Activated naive CD8-positive, alpha-beta T cell (primary cell): ENCODE data around the gene COA4.

Source experiments
- H3K27ac Mint-ChIP-seq: one replicate; pipeline ENCODE4 v1.8.0; 2021; ENCODE audit warnings: mixed read lengths
- H3K27me3 Mint-ChIP-seq: one replicate; pipeline ENCODE4 v1.8.0; 2021; ENCODE audit warnings: mixed read lengths
- H3K36me3 Mint-ChIP-seq: one replicate; pipeline ENCODE4 v1.8.0; 2021; ENCODE audit warnings: mixed read lengths
- H3K4me1 Mint-ChIP-seq: one replicate; pipeline ENCODE4 v1.8.0; 2021; ENCODE audit warnings: low read depth, mixed read lengths
- H3K4me3 Mint-ChIP-seq: one replicate; pipeline ENCODE4 v1.8.0; 2021; ENCODE audit warnings: mild to moderate bottlenecking, mixed read lengths
- H3K9me3 Mint-ChIP-seq: one replicate; pipeline ENCODE4 v1.8.0; 2021; ENCODE audit warnings: low read depth, mixed read lengths

COA4 gene

DNA sequence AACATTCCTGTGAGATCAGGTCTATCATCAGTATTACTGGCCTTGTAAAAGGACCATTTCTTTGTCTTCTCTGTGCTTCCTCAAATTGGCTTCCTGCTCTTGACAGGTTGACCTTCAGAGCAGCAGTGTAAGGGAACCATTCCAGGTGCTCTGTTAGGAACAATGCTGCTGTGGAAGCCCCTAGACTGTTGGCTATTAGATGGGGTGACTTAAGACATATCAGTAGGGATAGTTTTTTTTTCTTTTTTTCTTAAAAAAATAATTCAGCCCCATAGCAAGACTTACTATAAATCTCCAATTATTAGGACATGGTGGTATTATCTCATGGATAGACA, 37.6 kb downstream of the COA4 start:
- H3K27me3 Mint-ChIP-seq, result no peaks in the 10 kb centered on the region
- peaks cover 2% of the 10 kb centered on the region for H3K36me3 Mint-ChIP-seq
- no peaks in the 10 kb centered on the region for H3K4me1 Mint-ChIP-seq
- no peaks in the 10 kb centered on the region for H3K9me3 Mint-ChIP-seq
- no peak overlapping the region for H3K4me3 Mint-ChIP-seq
- H3K27ac Mint-ChIP-seq, result no peak overlapping the region

- H3K27ac Mint-ChIP-seq, result no peak overlapping the region
- no peaks in the 10 kb centered on the region for H3K9me3 Mint-ChIP-seq
- H3K4me1 Mint-ChIP-seq, result no peaks in the 10 kb centered on the region
- H3K27me3 Mint-ChIP-seq, result no peaks in the 10 kb centered on the region
- peaks cover 2% of the 10 kb centered on the region for H3K36me3 Mint-ChIP-seq
- no peak overlapping the region for H3K4me3 Mint-ChIP-seq
Observed at GRCh38 chr11:73838443-73839122, 38.1 kb downstream of the COA4 start.

GRCh38 chr11:73833067-73833466, 43.6 kb downstream of the COA4 start:
- H3K27me3 Mint-ChIP-seq, result no peaks in the 10 kb centered on the region
- no peaks in the 10 kb centered on the region for H3K4me1 Mint-ChIP-seq
- H3K36me3 Mint-ChIP-seq, result peaks cover 4% of the 10 kb centered on the region
- no peak overlapping the region for H3K4me3 Mint-ChIP-seq
- H3K9me3 Mint-ChIP-seq, result no peaks in the 10 kb centered on the region
- H3K27ac Mint-ChIP-seq, result no peak overlapping the region

DNA sequence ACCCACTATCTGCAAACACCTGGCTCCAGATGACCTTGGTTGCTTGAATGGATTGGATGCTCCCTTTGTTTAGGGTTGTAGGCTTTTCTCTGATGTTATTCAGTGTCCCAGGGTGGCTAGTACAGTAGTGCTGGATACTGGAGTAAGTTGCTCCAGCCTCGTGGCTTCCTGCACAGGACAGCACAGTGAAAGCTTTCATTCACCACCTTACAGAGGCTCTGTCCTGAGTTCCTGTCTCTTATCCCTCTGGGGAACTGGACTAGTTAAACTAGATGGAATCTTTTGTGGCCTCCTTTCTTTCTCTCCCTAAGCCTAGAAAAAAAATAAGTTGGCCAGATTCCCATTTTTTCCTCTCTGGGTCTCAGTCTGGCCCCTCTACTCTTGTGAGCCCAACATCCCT, 46.4 kb downstream of the COA4 start:
- H3K27me3 Mint-ChIP-seq, result no peaks in the 10 kb centered on the region
- H3K4me1 Mint-ChIP-seq, result no peaks in the 10 kb centered on the region
- H3K9me3 Mint-ChIP-seq, result no peaks in the 10 kb centered on the region
- no peak overlapping the region for H3K4me3 Mint-ChIP-seq
- H3K27ac Mint-ChIP-seq, result no peak overlapping the region
- H3K36me3 Mint-ChIP-seq, result peaks cover 4% of the 10 kb centered on the region
